HL-60 (cell line): ENCODE measurements around the gene RSU1.

Experiments used
- DNase-seq, 2 experiments: peaks; one replicate each; pipeline ENCODE4 v3.0.0-alpha.2; 2010 to 2020; ENCODE audit warnings: low read depth in 1 of 2, low spot score in 1 of 2
- H3K27ac ChIP-seq: fragments of 250-450 bp; sonication (Bioruptor Pico); replicated peaks from 2 replicates; pipeline ENCODE4 v1.5.1; 2020; ENCODE audit warnings: mild to moderate bottlenecking, moderate library complexity
- H3K27me3 ChIP-seq: fragments of 250-450 bp; sonication (Bioruptor Pico); 2 replicates; pipeline ENCODE4 v1.5.1; 2021; ENCODE audit warnings: mild to moderate bottlenecking, moderate library complexity; ENCODE audit not compliant: insufficient read depth, poor library complexity, severe bottlenecking
- H3K4me3 ChIP-seq: replicated peaks from 2 replicates; pipeline ENCODE4 v1.5.1; 2011; ENCODE audit warnings: mild to moderate bottlenecking, control low read depth, low read length; ENCODE audit not compliant: insufficient read depth
- GABPA ChIP-seq: IDR thresholded peaks from 2 replicates; pipeline ENCODE4 v1.6.1; 2012; ENCODE audit warnings: low read depth
- POLR2AphosphoS5 ChIP-seq: IDR thresholded peaks from 2 replicates; pipeline ENCODE4 v1.6.1; 2012; ENCODE audit warnings: low read depth
- SPI1 ChIP-seq: IDR thresholded peaks from 2 replicates; pipeline ENCODE4 v1.6.1; 2012; ENCODE audit warnings: low read depth, mild to moderate bottlenecking, borderline replicate concordance
- TF ChIP-seq, protein P1 (sequence below): IDR thresholded peaks from one replicate; pipeline ENCODE4 v1.5.1; 2011; ENCODE audit warnings: low read length, control low read depth, inconsistent platforms; ENCODE audit not compliant: insufficient read depth
- TF ChIP-seq, protein P2 (sequence below): IDR thresholded peaks from 2 replicates; pipeline ENCODE4 v1.6.1; 2012; ENCODE audit warnings: low read depth; ENCODE audit not compliant: insufficient replicate concordance

Gene RSU1

DNA sequence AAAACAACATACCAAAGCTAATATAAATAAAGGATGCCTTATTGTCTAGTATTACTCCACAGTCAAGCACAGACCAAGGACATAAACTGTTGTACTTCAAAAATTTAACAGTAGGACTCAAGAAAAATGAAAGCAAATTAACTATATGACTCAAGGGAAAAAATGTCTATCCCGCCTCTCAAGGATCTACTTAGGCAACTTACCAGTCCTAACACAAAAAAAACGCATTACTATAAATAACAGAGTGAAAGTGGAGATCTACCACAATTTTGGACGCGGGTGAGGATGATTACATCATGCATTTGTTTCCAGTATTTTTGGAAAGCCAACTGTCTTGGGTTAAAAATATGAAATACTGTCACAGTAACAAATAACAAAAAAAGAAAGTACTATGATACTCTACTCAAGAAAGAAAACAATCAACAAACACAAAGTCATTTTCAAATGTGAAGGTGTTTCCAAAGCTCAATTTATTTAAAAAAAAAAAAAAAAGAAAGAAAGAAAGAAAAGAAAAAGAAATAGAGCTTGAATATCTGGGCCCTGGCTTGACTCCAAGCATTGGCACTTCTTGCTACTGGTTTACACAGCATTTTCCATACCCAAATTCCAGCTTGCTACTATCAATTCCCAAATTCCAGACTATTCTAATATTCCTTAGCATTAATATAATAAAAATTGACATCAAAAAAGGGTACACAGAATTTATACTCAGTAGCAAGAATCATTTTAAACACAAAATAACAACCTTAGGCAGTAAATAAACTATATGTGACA lies 99.4 kb downstream of the RSU1 start:
- Histone ChIP-seq H3K4me3 (no peak overlapping the region), H3K27ac (no peak overlapping the region), H3K27me3 (no peaks in the 10 kb centered on the region)
- TF ChIP-seq, protein P1, sequence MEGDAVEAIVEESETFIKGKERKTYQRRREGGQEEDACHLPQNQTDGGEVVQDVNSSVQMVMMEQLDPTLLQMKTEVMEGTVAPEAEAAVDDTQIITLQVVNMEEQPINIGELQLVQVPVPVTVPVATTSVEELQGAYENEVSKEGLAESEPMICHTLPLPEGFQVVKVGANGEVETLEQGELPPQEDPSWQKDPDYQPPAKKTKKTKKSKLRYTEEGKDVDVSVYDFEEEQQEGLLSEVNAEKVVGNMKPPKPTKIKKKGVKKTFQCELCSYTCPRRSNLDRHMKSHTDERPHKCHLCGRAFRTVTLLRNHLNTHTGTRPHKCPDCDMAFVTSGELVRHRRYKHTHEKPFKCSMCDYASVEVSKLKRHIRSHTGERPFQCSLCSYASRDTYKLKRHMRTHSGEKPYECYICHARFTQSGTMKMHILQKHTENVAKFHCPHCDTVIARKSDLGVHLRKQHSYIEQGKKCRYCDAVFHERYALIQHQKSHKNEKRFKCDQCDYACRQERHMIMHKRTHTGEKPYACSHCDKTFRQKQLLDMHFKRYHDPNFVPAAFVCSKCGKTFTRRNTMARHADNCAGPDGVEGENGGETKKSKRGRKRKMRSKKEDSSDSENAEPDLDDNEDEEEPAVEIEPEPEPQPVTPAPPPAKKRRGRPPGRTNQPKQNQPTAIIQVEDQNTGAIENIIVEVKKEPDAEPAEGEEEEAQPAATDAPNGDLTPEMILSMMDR, result no peak
- TF ChIP-seq POLR2AphosphoS5 (no peak), GABPA (no peak)
- TF ChIP-seq, protein P2, sequence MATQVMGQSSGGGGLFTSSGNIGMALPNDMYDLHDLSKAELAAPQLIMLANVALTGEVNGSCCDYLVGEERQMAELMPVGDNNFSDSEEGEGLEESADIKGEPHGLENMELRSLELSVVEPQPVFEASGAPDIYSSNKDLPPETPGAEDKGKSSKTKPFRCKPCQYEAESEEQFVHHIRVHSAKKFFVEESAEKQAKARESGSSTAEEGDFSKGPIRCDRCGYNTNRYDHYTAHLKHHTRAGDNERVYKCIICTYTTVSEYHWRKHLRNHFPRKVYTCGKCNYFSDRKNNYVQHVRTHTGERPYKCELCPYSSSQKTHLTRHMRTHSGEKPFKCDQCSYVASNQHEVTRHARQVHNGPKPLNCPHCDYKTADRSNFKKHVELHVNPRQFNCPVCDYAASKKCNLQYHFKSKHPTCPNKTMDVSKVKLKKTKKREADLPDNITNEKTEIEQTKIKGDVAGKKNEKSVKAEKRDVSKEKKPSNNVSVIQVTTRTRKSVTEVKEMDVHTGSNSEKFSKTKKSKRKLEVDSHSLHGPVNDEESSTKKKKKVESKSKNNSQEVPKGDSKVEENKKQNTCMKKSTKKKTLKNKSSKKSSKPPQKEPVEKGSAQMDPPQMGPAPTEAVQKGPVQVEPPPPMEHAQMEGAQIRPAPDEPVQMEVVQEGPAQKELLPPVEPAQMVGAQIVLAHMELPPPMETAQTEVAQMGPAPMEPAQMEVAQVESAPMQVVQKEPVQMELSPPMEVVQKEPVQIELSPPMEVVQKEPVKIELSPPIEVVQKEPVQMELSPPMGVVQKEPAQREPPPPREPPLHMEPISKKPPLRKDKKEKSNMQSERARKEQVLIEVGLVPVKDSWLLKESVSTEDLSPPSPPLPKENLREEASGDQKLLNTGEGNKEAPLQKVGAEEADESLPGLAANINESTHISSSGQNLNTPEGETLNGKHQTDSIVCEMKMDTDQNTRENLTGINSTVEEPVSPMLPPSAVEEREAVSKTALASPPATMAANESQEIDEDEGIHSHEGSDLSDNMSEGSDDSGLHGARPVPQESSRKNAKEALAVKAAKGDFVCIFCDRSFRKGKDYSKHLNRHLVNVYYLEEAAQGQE, result no peak
- DNase-seq, result peak in 1 of 2 experiments; percentile 1

DNA sequence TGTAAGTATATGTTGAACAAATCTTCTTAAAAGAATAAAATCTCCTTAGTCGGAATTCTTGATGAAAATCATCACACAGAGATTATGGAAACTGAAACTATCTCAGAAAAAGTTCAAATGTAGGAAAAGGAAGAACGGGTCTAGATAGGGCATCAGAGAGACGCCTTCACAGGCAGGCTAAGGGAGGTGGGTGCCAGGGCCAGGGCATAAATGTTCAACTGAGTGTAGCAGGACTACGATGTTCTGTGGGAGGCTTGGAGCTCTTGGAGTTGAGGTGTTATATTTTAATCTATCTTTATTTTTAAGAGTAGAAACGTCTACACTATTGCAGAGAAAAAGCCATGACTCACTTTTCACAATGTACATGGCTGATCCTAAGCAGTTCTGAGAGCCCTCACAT lies 101.2 kb downstream of the RSU1 start:
- TF ChIP-seq, protein P1, result no peak
- TF ChIP-seq GABPA (no peak), SPI1 (no peak), POLR2AphosphoS5 (no peak)
- TF ChIP-seq, protein P2, result no peak
- no peak for DNase-seq
- Histone ChIP-seq H3K4me3 (no peak overlapping the region), H3K27me3 (no peaks in the 10 kb centered on the region), H3K27ac (no peak overlapping the region)

DNA sequence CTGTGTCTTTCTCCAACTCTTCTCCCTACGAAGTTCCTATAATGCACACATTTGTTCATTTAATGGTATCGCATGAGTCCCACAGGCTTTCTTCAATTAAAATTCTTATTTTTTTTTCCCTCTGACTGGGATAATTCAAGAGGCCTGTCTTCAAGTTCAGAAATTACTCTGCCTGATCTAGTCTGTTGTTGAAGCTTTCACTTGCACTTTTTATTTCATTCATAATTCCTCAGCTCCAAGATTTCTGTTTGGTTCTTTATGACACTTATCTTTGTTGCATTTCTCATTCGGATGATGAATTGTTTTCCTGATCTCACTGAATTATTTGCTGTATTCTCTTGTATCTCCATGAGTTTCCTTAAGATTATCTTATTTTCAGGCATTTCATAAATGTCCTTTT lies 103.9 kb downstream of the RSU1 start:
- no peak overlapping the region for H3K4me3 ChIP-seq
- TF ChIP-seq, protein P2, result no peak
- TF ChIP-seq POLR2AphosphoS5 (no peak), SPI1 (no peak), GABPA (no peak)
- TF ChIP-seq, protein P1, result no peak
- no peak for DNase-seq
- H3K27me3 ChIP-seq, result no peaks in the 10 kb centered on the region
- H3K27ac ChIP-seq, result no peak overlapping the region
